Vagina (tissue), 2 donors: ENCODE measurements around the gene DDX51. TPM values are rescaled to one million over a fixed set of nuclear protein-coding genes. Genes with fewer than 3 reads are reported as not detected.

Experiments used
- DNase-seq, 2 donors: peaks; one replicate each; pipeline ENCODE4 v3.0.0-alpha.2; 2017; ENCODE audit errors: extremely low spot score in 2 of 2
- H3K27ac ChIP-seq: fragments of 200-600 bp; sonication (generic); one replicate; pipeline ENCODE4 v1.5.1; 2019
- H3K27me3 ChIP-seq: fragments of 200-600 bp; sonication (generic); one replicate; pipeline ENCODE4 v1.5.1; 2019
- H3K36me3 ChIP-seq, 2 donors: fragments of 200-600 bp; sonication (generic); one replicate each; pipeline ENCODE4 v1.5.1; 2017 to 2019
- H3K4me1 ChIP-seq: fragments of 200-600 bp; sonication (generic); one replicate; pipeline ENCODE4 v1.5.1; 2019
- H3K4me3 ChIP-seq, 2 donors: fragments of 200-600 bp; sonication (generic); 1 replicate in 1 of 2; 2 replicates in 1 of 2; pipeline ENCODE4 v1.5.1; 2016 to 2019
- H3K9me3 ChIP-seq: fragments of 200-600 bp; sonication (generic); one replicate; pipeline ENCODE4 v1.5.1; 2019
- POLR2A ChIP-seq, 2 donors: fragments of 450-650 bp; IDR thresholded peaks; one replicate each; pipeline ENCODE4 v1.6.1; 2017; ENCODE audit warnings: antibody characterized with exemption in 2 of 2, mild to moderate bottlenecking in 2 of 2, moderate library complexity in 2 of 2
- POLR2AphosphoS5 ChIP-seq, 2 donors: sonication (generic); formaldehyde crosslinking; IDR thresholded peaks; one replicate each; pipeline ENCODE4 v1.9.0; 2017; ENCODE audit warnings: antibody characterized with exemption in 2 of 2, mild to moderate bottlenecking in 2 of 2, low read depth in 1 of 2; ENCODE audit not compliant: insufficient read depth in 1 of 2
- intact Hi-C: fragments of 100-400 bp; cut with DNase I; formaldehyde crosslinking; loops from one replicate; pipeline ENCODE4 v1.15.1; 2023
- total RNA-seq: library from RNA; depleted of rRNA; stranded (reverse); fragments of >200 nt; gene quantifications from one replicate; pipeline ENCODE4 v1.2.3, GENCODE V29; 2016
- TF ChIP-seq, protein P1 (sequence below), 3 experiments: fragments of 450-650 bp in 2 of 3; fragments of 200-600 bp in 1 of 3; sonication (generic) in 1 of 3; IDR thresholded peaks; one replicate each; pipeline ENCODE4 v1.5.1; 2017 to 2019; ENCODE audit warnings: antibody characterized with exemption in 3 of 3, mild to moderate bottlenecking in 2 of 3, moderate library complexity in 2 of 3

DDX51 gene
- total RNA-seq, 1 donor from 2014 or later = 11.3 TPM

- peak overlapping the region in 1 of 2 donors; percentile 1 for H3K4me3 ChIP-seq
- peak in 1 of 2 donors; percentile 11 for TF ChIP-seq POLR2AphosphoS5 (IDR thresholded peaks at IDR 0.05; ENCODE audit: insufficient read depth in 1 of 2, low read depth in 1 of 2)
- TF ChIP-seq, protein P1, sequence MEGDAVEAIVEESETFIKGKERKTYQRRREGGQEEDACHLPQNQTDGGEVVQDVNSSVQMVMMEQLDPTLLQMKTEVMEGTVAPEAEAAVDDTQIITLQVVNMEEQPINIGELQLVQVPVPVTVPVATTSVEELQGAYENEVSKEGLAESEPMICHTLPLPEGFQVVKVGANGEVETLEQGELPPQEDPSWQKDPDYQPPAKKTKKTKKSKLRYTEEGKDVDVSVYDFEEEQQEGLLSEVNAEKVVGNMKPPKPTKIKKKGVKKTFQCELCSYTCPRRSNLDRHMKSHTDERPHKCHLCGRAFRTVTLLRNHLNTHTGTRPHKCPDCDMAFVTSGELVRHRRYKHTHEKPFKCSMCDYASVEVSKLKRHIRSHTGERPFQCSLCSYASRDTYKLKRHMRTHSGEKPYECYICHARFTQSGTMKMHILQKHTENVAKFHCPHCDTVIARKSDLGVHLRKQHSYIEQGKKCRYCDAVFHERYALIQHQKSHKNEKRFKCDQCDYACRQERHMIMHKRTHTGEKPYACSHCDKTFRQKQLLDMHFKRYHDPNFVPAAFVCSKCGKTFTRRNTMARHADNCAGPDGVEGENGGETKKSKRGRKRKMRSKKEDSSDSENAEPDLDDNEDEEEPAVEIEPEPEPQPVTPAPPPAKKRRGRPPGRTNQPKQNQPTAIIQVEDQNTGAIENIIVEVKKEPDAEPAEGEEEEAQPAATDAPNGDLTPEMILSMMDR (IDR thresholded peaks at IDR 0.05) = no peak
- H3K4me1 ChIP-seq = peaks cover 8% of the 10 kb centered on the region
- intact Hi-C loops = no loop called here
- H3K27ac ChIP-seq = no peak overlapping the region
- no peak for DNase-seq
- no peaks in the 10 kb centered on the region for H3K9me3 ChIP-seq
- peaks cover 5% of the 10 kb centered on the region for H3K27me3 ChIP-seq
- no peaks in the 10 kb centered on the region for H3K36me3 ChIP-seq
Observed at GRCh38 chr12:132162508-132163031, 18.5 kb upstream of the DDX51 start.

GRCh38 chr12:132161796-132162507 lies 17.8 kb upstream of the DDX51 start:
- intact Hi-C loops = no loop called here
- no peak for TF ChIP-seq POLR2A (IDR thresholded peaks at IDR 0.05)
- TF ChIP-seq POLR2AphosphoS5 (IDR thresholded peaks at IDR 0.05; ENCODE audit: insufficient read depth in 1 of 2, low read depth in 1 of 2) = no peak
- TF ChIP-seq, protein P1 (IDR thresholded peaks at IDR 0.05) = no peak
- no peak for DNase-seq
- Histone ChIP-seq H3K9me3 (no peaks in the 10 kb centered on the region), H3K27ac (no peak overlapping the region), H3K4me3 (no peak overlapping the region), H3K4me1 (peaks cover 8% of the 10 kb centered on the region), H3K36me3 (no peaks in the 10 kb centered on the region), H3K27me3 (peaks cover 5% of the 10 kb centered on the region)

- Histone ChIP-seq H3K36me3 (no peaks in the 10 kb centered on the region), H3K4me1 (peaks cover 8% of the 10 kb centered on the region), H3K27me3 (peaks cover 5% of the 10 kb centered on the region), H3K27ac (no peak overlapping the region), H3K4me3 (no peak overlapping the region), H3K9me3 (no peaks in the 10 kb centered on the region)
- intact Hi-C loops = no loop called here
- TF ChIP-seq, protein P1 (IDR thresholded peaks at IDR 0.05) = no peak
- TF ChIP-seq POLR2A (IDR thresholded peaks at IDR 0.05) (no peak), POLR2AphosphoS5 (IDR thresholded peaks at IDR 0.05; ENCODE audit: insufficient read depth in 1 of 2, low read depth in 1 of 2) (no peak)
- DNase-seq = no peak
Observed at GRCh38 chr12:132161036-132161781, 17.1 kb upstream of the DDX51 start.

GRCh38 chr12:132160601-132161035 lies 16.5 kb upstream of the DDX51 start:
- no peaks in the 10 kb centered on the region for H3K36me3 ChIP-seq
- intact Hi-C loops = no loop called here
- peaks cover 5% of the 10 kb centered on the region for H3K27me3 ChIP-seq
- H3K9me3 ChIP-seq = no peaks in the 10 kb centered on the region
- no peak overlapping the region for H3K27ac ChIP-seq
- DNase-seq = no peak
- TF ChIP-seq POLR2AphosphoS5 (IDR thresholded peaks at IDR 0.05; ENCODE audit: insufficient read depth in 1 of 2, low read depth in 1 of 2) (no peak), POLR2A (IDR thresholded peaks at IDR 0.05) (no peak)
- TF ChIP-seq, protein P1 (IDR thresholded peaks at IDR 0.05) = no peak
- peaks cover 8% of the 10 kb centered on the region for H3K4me1 ChIP-seq
- no peak overlapping the region for H3K4me3 ChIP-seq
